Hepatocyte (in vitro differentiated cells): ENCODE data around the gene PRM3. TPM values are rescaled to one million over a fixed set of nuclear protein-coding genes. Genes with fewer than 3 reads are reported as not detected.

Source experiments
- DNase-seq: peaks from one replicate; pipeline ENCODE4 v3.0.0-alpha.2; 2016; ENCODE audit warnings: low spot score
- H2AFZ ChIP-seq: fragments of 200-600 bp; sonication (generic); 2 replicates; pipeline ENCODE4 v1.6.0; 2016; ENCODE audit warnings: antibody characterized with exemption, mild to moderate bottlenecking
- H3K27ac ChIP-seq: fragments of 200-600 bp; sonication (generic); 2 replicates; pipeline ENCODE4 v1.5.1; 2016; ENCODE audit warnings: mild to moderate bottlenecking
- H3K27me3 ChIP-seq: fragments of 200-600 bp; sonication (generic); 2 replicates; pipeline ENCODE4 v1.6.1; 2016
- H3K36me3 ChIP-seq: fragments of 200-600 bp; sonication (generic); replicated peaks from 2 replicates; pipeline ENCODE4 v1.5.1; 2016; ENCODE audit warnings: low read depth; ENCODE audit not compliant: insufficient read depth
- H3K4me1 ChIP-seq: fragments of 200-600 bp; sonication (generic); 2 replicates; pipeline ENCODE4 v1.5.1; 2016; ENCODE audit warnings: mild to moderate bottlenecking, moderate library complexity; ENCODE audit not compliant: insufficient read depth
- H3K4me2 ChIP-seq: fragments of 200-600 bp; sonication (generic); 2 replicates; pipeline ENCODE4 v1.6.0; 2016
- H3K4me3 ChIP-seq: fragments of 200-600 bp; sonication (generic); 2 replicates; pipeline ENCODE4 v1.5.1; 2016; ENCODE audit warnings: mild to moderate bottlenecking
- H3K79me2 ChIP-seq: fragments of 200-600 bp; sonication (generic); 2 replicates; pipeline ENCODE4 v1.6.0; 2017; ENCODE audit warnings: mild to moderate bottlenecking
- H3K9me2 ChIP-seq: fragments of 200-600 bp; sonication (generic); replicated peaks from 2 replicates; pipeline ENCODE4 v1.6.0; 2017; ENCODE audit warnings: mild to moderate bottlenecking; ENCODE audit not compliant: insufficient read depth
- H3K9me3 ChIP-seq: fragments of 200-600 bp; sonication (generic); 2 replicates; pipeline ENCODE4 v1.5.1; 2016; ENCODE audit warnings: low read depth, mild to moderate bottlenecking
- H4K20me1 ChIP-seq: fragments of 200-600 bp; sonication (generic); 2 replicates; pipeline ENCODE4 v1.6.0; 2016; ENCODE audit warnings: mild to moderate bottlenecking; ENCODE audit not compliant: insufficient read depth, poor library complexity, severe bottlenecking
- EZH2 ChIP-seq: fragments of 200-600 bp; sonication (generic); IDR thresholded peaks from 2 replicates; pipeline ENCODE4 v1.6.1; 2016; ENCODE audit warnings: antibody characterized with exemption, mild to moderate bottlenecking, borderline replicate concordance
- EZH2phosphoT487 ChIP-seq: fragments of 200-600 bp; sonication (generic); IDR thresholded peaks from one replicate; pipeline ENCODE4 v1.6.1; 2018; ENCODE audit warnings: antibody characterized with exemption, mild to moderate bottlenecking, low read depth, moderate library complexity; ENCODE audit not compliant: unreplicated experiment, severe bottlenecking
- WGBS: methylation state at CpG from one replicate; pipeline ENCODE4 v1.1.6; 2016; ENCODE audit warnings: low lambda C conversion rate; ENCODE audit errors: missing lambda C conversion rate; 5-methylcytosine and 5-hydroxymethylcytosine counted together
- polyA plus RNA-seq: library from polyadenylated mRNA; unstranded; fragments of >200 nt; fragmentation: Nextera tagmentation; extraction: Ambion mirVana; gene quantifications from 2 replicates; pipeline ENCODE4 v1.2.1, GENCODE V29; 2016
- total RNA-seq: library from RNA; depleted of rRNA; stranded (reverse); fragments of >200 nt; gene quantifications from 2 replicates; pipeline ENCODE4 v1.2.3, GENCODE V29; 2014
- TF ChIP-seq, protein P1 (sequence below): fragments of 200-600 bp; sonication (generic); IDR thresholded peaks from 2 replicates; pipeline ENCODE4 v1.5.1; 2016; ENCODE audit warnings: antibody characterized with exemption, mild to moderate bottlenecking; ENCODE audit not compliant: poor library complexity

Gene PRM3
- total and polyA plus RNA-seq, 2 experiments from 2014 or later: not detected

DNA sequence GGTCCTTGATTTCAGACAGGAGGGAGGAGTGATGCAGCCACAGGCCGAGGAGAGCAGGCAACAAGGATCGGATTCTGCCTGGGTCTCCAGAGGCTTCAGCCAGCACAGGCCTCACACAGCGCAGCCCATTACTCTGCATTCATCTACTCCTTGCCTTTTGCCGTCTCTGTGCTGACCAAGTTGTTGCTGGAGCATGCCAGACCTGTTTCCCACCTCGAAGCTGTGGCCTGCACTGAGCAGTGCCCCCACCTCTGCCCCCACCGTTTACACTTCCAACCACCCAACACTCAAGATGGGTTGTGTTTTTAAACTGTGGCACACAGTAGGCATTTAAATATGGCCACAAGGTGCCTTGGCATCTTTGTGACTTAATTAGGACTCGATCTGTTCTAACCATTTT, 1.5 kb upstream of the PRM3 start:
- no peak for TF ChIP-seq EZH2
- TF ChIP-seq EZH2phosphoT487: no peak
- TF ChIP-seq, protein P1, sequence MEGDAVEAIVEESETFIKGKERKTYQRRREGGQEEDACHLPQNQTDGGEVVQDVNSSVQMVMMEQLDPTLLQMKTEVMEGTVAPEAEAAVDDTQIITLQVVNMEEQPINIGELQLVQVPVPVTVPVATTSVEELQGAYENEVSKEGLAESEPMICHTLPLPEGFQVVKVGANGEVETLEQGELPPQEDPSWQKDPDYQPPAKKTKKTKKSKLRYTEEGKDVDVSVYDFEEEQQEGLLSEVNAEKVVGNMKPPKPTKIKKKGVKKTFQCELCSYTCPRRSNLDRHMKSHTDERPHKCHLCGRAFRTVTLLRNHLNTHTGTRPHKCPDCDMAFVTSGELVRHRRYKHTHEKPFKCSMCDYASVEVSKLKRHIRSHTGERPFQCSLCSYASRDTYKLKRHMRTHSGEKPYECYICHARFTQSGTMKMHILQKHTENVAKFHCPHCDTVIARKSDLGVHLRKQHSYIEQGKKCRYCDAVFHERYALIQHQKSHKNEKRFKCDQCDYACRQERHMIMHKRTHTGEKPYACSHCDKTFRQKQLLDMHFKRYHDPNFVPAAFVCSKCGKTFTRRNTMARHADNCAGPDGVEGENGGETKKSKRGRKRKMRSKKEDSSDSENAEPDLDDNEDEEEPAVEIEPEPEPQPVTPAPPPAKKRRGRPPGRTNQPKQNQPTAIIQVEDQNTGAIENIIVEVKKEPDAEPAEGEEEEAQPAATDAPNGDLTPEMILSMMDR: no peak
- 94% methylated on average over 7 of the region's 7 CpGs for WGBS
- Histone ChIP-seq H3K9me3 (no peaks in the 10 kb centered on the region), H3K27me3 (no peaks in the 10 kb centered on the region), H3K27ac (no peak overlapping the region), H3K79me2 (no peaks in the 10 kb centered on the region), H3K9me2 (no peaks in the 10 kb centered on the region), H3K36me3 (no peaks in the 10 kb centered on the region), H2AFZ (no peak overlapping the region), H3K4me2 (no peak overlapping the region), H3K4me1 (peaks cover 15% of the 10 kb centered on the region), H4K20me1 (no peaks in the 10 kb centered on the region), H3K4me3 (no peak overlapping the region)
- no peak for DNase-seq

DNA sequence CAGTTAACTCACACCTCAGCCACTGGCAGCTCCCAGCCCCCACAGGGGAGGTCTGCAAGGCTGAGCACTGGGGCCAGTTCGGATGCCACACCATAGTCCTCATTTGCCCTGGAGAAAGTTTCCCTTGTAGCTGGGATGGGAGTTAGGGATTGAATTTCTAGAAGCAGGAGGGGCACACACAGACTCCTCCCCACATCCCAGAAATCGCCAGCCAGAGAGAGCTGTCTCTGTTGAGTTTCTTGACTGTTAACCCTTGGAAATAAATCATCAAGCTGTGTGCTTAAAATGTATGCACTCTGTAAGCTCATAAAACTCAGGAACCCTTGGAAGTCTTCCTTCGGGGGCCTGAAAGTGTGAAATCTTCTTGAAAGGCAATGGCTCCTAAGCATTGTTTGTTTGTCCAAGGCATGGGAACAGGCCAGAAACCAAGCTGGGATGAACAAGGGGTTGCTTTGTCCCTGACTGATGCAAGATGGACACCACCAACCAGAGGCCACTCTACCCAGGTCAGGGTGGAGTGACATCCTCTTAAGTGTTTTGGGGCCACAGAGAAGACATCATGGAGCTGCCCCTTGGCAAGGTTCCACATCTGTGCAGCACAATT, 394 bp upstream of the PRM3 start:
- no peaks in the 10 kb centered on the region for H3K9me3 ChIP-seq
- H3K4me2 ChIP-seq: no peak overlapping the region
- H3K27me3 ChIP-seq: no peaks in the 10 kb centered on the region
- peak overlapping the region; percentile 80 for H3K27ac ChIP-seq
- no peak overlapping the region for H3K4me3 ChIP-seq
- no peaks in the 10 kb centered on the region for H4K20me1 ChIP-seq
- no peaks in the 10 kb centered on the region for H3K9me2 ChIP-seq
- 33% methylated on average over 3 of the region's 3 CpGs for WGBS
- TF ChIP-seq, protein P1: no peak
- TF ChIP-seq EZH2: no peak
- TF ChIP-seq EZH2phosphoT487: no peak
- H3K4me1 ChIP-seq: peaks cover 10% of the 10 kb centered on the region
- H3K79me2 ChIP-seq: no peaks in the 10 kb centered on the region
- no peaks in the 10 kb centered on the region for H3K36me3 ChIP-seq
- no peak for DNase-seq
- no peak overlapping the region for H2AFZ ChIP-seq

DNA sequence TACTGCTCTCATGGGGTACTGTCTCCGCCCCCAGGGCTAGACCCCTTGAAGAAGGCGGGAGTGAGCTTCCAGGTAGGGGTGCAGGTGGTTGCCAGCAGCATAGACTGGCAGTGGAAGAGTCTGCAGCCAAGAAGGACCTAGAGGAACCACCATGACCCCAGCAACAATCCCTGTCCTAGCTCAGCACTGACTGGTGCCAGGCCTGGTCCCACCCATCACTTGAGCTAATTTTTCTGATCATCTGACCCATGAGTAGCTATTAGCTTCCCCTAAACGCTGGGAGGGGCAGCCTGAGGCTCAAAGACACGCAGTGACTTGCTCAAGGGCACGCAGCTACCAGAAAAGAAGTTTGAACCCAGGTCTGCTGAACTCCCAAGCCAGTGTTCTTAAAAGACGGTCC, 945 bp downstream of the PRM3 start:
- Histone ChIP-seq H3K9me3 (no peaks in the 10 kb centered on the region), H3K27me3 (no peaks in the 10 kb centered on the region), H3K27ac (no peak overlapping the region), H3K4me1 (peaks cover 10% of the 10 kb centered on the region), H2AFZ (no peak overlapping the region), H3K36me3 (no peaks in the 10 kb centered on the region), H3K4me3 (no peak overlapping the region), H3K4me2 (no peak overlapping the region), H4K20me1 (no peaks in the 10 kb centered on the region), H3K9me2 (no peaks in the 10 kb centered on the region), H3K79me2 (no peaks in the 10 kb centered on the region)
- WGBS: 88% methylated on average over 6 of the region's 6 CpGs
- TF ChIP-seq, protein P1: no peak
- TF ChIP-seq EZH2 (no peak), EZH2phosphoT487 (no peak)
- no peak for DNase-seq
